Colonic mucosa (tissue), 4 donors: ENCODE results near the gene DIDO1. TPM values are rescaled to one million over a fixed set of nuclear protein-coding genes. Genes with fewer than 3 reads are reported as not detected.
A peak's percentile ranks its signal among the peaks of the same experiment; 100 is the strongest.

ENCODE experiments used
- DNase-seq: peaks from one replicate; pipeline ENCODE4 v3.0.0-alpha.2; 2020
- H3K27ac ChIP-seq: fragments of 200-600 bp; one replicate; pipeline ENCODE4 v1.8.0; 2021
- H3K27me3 ChIP-seq: fragments of 200-600 bp; one replicate; pipeline ENCODE4 v1.8.0; 2021
- H3K36me3 ChIP-seq: fragments of 200-600 bp; one replicate; pipeline ENCODE4 v1.8.0; 2021
- H3K4me1 ChIP-seq: fragments of 200-600 bp; one replicate; pipeline ENCODE4 v1.8.0; 2021; ENCODE audit warnings: mild to moderate bottlenecking
- H3K4me3 ChIP-seq: fragments of 200-600 bp; one replicate; pipeline ENCODE4 v1.8.0; 2021
- H3K9ac ChIP-seq, 2 donors: one replicate each; pipeline ENCODE4 v1.7.0; 2013; ENCODE audit warnings: control low read depth in 2 of 2, low read depth in 2 of 2, low read length in 2 of 2
- H3K9me3 ChIP-seq: fragments of 200-600 bp; one replicate; pipeline ENCODE4 v1.8.0; 2021
- CTCF ChIP-seq: fragments of 200-600 bp; IDR thresholded peaks from one replicate; pipeline ENCODE4 v1.8.0; 2022; ENCODE audit warnings: antibody characterized with exemption, mild to moderate bottlenecking
- intact Hi-C: fragments of 100-400 bp; cut with DNase I; formaldehyde crosslinking; loops from one replicate; pipeline ENCODE4 v1.14.1; 2022
- total RNA-seq, 2 donors: library from RNA; stranded (reverse); fragmentation: NEBNext Ultra II Directional in 1 of 2; extraction: Animal tissue kit (Norgen Biotek cat#: 25700) in 1 of 2; gene quantifications; one replicate each; pipeline ENCODE4 v1.2.1, GENCODE V29; 2021
- donor health status: healthy.
- donor health status: DM: no; HTN: no; CAD: no.
- donor health status: DM: no; HTN: no; CAD: no.

DIDO1 gene
- total RNA-seq, 2 donors from 2014 or later: 41.4 to 50.4 TPM

- peak; percentile 93 for DNase-seq
- peak within 1 kb of the TSS; percentile 22 for H3K4me3 ChIP-seq
- H3K36me3 ChIP-seq: no peaks in the 10 kb centered on the region
- peaks cover 3% of the 10 kb centered on the region for H3K4me1 ChIP-seq
- TF ChIP-seq CTCF: no peak
- no peak within 1 kb of the TSS for H3K27ac ChIP-seq
- peaks cover 3% of the 10 kb centered on the region for H3K27me3 ChIP-seq
- H3K9ac ChIP-seq: peak within 1 kb of the TSS in 1 of 2 donors; percentile 72
- intact Hi-C loops: no loop called here
- no peaks in the 10 kb centered on the region for H3K9me3 ChIP-seq
Measured at GRCh38 chr20:62861726-62862336, 64.5 kb downstream of the DIDO1 start, which contains the start of gene TCFL5. TSS of gene TCFL5 (minus strand) at chr20:62861822. CDS start at chr20:62861670, 152 bp downstream.

DNA sequence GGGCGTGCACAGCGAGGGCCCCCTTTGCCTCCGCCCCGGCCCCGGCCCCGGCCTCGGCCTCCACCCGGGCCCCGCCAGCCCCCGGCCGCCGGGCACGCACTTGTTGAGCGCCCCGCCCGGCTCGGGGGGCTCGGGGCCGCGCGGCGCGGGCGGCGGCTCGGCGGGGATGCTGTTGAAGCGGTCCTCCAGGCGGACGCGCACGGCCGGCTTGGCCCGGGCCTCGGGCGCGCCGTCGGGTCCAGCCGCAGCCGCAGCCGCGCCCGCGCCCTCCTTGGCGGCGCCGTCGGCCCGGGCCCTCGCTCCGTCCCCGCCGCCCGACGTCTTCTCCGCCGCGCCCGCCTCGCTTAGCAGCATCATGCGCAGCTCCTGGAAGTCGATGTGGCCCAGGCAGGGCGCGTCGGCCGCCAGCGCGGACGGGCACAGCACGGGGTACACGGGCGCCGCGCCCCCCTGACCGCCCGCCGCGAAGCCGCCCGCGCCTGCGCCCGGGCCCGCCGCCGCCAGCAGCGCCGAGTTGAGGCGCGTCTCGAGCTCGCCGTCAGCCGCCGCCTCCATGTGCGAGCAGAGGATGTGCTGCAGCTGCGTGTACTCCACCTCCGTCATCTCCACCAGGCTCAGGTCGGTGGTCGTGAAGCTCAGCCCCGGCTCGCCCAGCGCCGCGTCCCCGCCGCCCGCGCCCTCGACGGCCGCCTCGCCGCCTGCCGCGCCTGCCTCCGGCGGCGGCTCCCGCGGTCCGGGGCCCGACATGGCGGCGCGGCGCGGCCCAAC is 65.2 kb downstream of the DIDO1 start:
- intact Hi-C loops: no loop called here
- peaks cover 3% of the 10 kb centered on the region for H3K27me3 ChIP-seq
- no peaks in the 10 kb centered on the region for H3K9me3 ChIP-seq
- TF ChIP-seq CTCF: no peak
- peaks cover 3% of the 10 kb centered on the region for H3K4me1 ChIP-seq
- no peak overlapping the region for H3K27ac ChIP-seq
- no peaks in the 10 kb centered on the region for H3K36me3 ChIP-seq
- H3K9ac ChIP-seq: peak overlapping the region in 1 of 2 donors; percentile 72
- DNase-seq: no peak
- H3K4me3 ChIP-seq: peak overlapping the region; percentile 22

GRCh38 chr20:62860391-62860923 is 65.8 kb downstream of the DIDO1 start:
- H3K36me3 ChIP-seq: no peaks in the 10 kb centered on the region
- no peak overlapping the region for H3K27ac ChIP-seq
- intact Hi-C loops: no loop called here
- H3K9ac ChIP-seq: no peak overlapping the region
- no peaks in the 10 kb centered on the region for H3K9me3 ChIP-seq
- H3K4me3 ChIP-seq: peak overlapping the region; percentile 22
- no peak for TF ChIP-seq CTCF
- H3K27me3 ChIP-seq: peaks cover 3% of the 10 kb centered on the region
- no peak for DNase-seq
- peaks cover 3% of the 10 kb centered on the region for H3K4me1 ChIP-seq

GRCh38 chr20:62859721-62860120 is 66.6 kb downstream of the DIDO1 start:
- Histone ChIP-seq H3K4me3 (no peak overlapping the region), H3K27ac (no peak overlapping the region), H3K36me3 (no peaks in the 10 kb centered on the region), H3K9me3 (no peaks in the 10 kb centered on the region), H3K27me3 (peaks cover 3% of the 10 kb centered on the region), H3K9ac (no peak overlapping the region), H3K4me1 (peaks cover 3% of the 10 kb centered on the region)
- DNase-seq: no peak
- TF ChIP-seq CTCF: no peak
- intact Hi-C loops: no loop called here

- intact Hi-C loops: no loop called here
- Histone ChIP-seq H3K27me3 (peaks cover 3% of the 10 kb centered on the region), H3K4me1 (peaks cover 3% of the 10 kb centered on the region), H3K9me3 (no peaks in the 10 kb centered on the region), H3K27ac (no peak overlapping the region), H3K36me3 (no peaks in the 10 kb centered on the region), H3K4me3 (no peak overlapping the region), H3K9ac (no peak overlapping the region)
- TF ChIP-seq CTCF: no peak
- DNase-seq: no peak
Measured at GRCh38 chr20:62858058-62858830, 68.1 kb downstream of the DIDO1 start.
